ENCODE results near the gene GTF2A1.

- TF ChIP-seq REST (IDR thresholded peaks at IDR 0.05; ENCODE audit: low read depth, low read length) (no peak), SIN3A (IDR thresholded peaks at IDR 0.05; ENCODE audit: borderline replicate concordance, low read depth, low read length) (no peak), CTCF (IDR thresholded peaks at IDR 0.05) (no peak), MAX (IDR thresholded peaks at IDR 0.05; ENCODE audit: low read depth) (no peak), RXRA (IDR thresholded peaks at IDR 0.05; ENCODE audit: borderline replicate concordance, low read depth) (no peak), FOSL2 (IDR thresholded peaks at IDR 0.05; ENCODE audit: borderline replicate concordance, low read depth) (no peak), CHD2 (IDR thresholded peaks at IDR 0.05; ENCODE audit: low read length, partially characterized antibody) (no peak), RFX5 (IDR thresholded peaks at IDR 0.05; ENCODE audit: low read length) (no peak), JUND (IDR thresholded peaks at IDR 0.05) (no peak), RAD21 (IDR thresholded peaks at IDR 0.05; ENCODE audit: low read length) (no peak), PBX3 (IDR thresholded peaks at IDR 0.05) (no peak), USF2 (IDR thresholded peaks at IDR 0.05; ENCODE audit: borderline replicate concordance, low read depth, low read length) (no peak), SMC3 (IDR thresholded peaks at IDR 0.05; ENCODE audit: low read depth, low read length) (no peak)
Observed at GRCh38 chr14:81178063-81178462, 42.7 kb downstream of the GTF2A1 start.

Measured in SK-N-SH (cell line).